A673 (cell line): Measurements from ENCODE around the gene MAPK8IP3. TPM values are rescaled to one million over a fixed set of nuclear protein-coding genes. Genes with fewer than 3 reads are reported as not detected.

ENCODE experiments used
- BruUV-seq: library from RNA; stranded (reverse); fragments of 400-500 nt; replicated peaks from 2 replicates; lab custom pipeline; 2021; lab: Mats Ljungman, UMichigan
- CTCF ChIA-PET: fragments of 300-600 bp; sonication (Branson Sonifier 250); formaldehyde crosslinking; loops from one replicate; lab custom pipeline; 2022; ENCODE audit warnings: antibody characterized with exemption; lab: Charles Lee
- POLR2A ChIA-PET: fragments of 300-600 bp; sonication (Branson Sonifier 250); formaldehyde crosslinking; loops from one replicate; lab custom pipeline; 2022; ENCODE audit warnings: antibody characterized with exemption; ENCODE audit not compliant: low non-redundant PET; lab: Charles Lee
- DNase-seq: peaks from one replicate; pipeline ENCODE4 v3.0.0-alpha.2; 2015; ENCODE audit warnings: low spot score
- H3K27ac ChIP-seq: fragments of 200-600 bp; sonication (generic); 2 replicates; pipeline ENCODE4 v1.5.1; 2016; ENCODE audit warnings: mixed run types, low read depth, mild to moderate bottlenecking, mixed read lengths, antibody characterized with exemption, low read length; ENCODE audit not compliant: poor library complexity, severe bottlenecking
- H3K27me3 ChIP-seq: fragments of 200-600 bp; sonication (generic); replicated peaks from 2 replicates; pipeline ENCODE4 v1.6.1; 2017; ENCODE audit warnings: mixed run types, low read depth, mild to moderate bottlenecking, mixed read lengths, antibody characterized with exemption, low read length; ENCODE audit not compliant: insufficient read depth, poor library complexity
- H3K36me3 ChIP-seq: fragments of 200-600 bp; sonication (generic); 2 replicates; pipeline ENCODE4 v1.6.1; 2016; ENCODE audit warnings: mixed run types, mild to moderate bottlenecking, mixed read lengths, antibody characterized with exemption, low read length; ENCODE audit not compliant: insufficient read depth, poor library complexity, severe bottlenecking
- H3K4me1 ChIP-seq: fragments of 200-600 bp; sonication (generic); 2 replicates; pipeline ENCODE4 v1.6.1; 2017; ENCODE audit warnings: mixed run types, mild to moderate bottlenecking, mixed read lengths, antibody characterized with exemption, low read length; ENCODE audit not compliant: insufficient read depth, poor library complexity, severe bottlenecking
- H3K4me3 ChIP-seq: fragments of 200-600 bp; sonication (generic); 2 replicates; pipeline ENCODE4 v1.5.1; 2016; ENCODE audit warnings: low read depth, mixed run types, mild to moderate bottlenecking, mixed read lengths, low read length; ENCODE audit not compliant: poor library complexity, severe bottlenecking
- H3K9me3 ChIP-seq: fragments of 200-600 bp; sonication (generic); 2 replicates; pipeline ENCODE4 v1.6.1; 2016; ENCODE audit warnings: mixed run types, low read depth, mild to moderate bottlenecking, mixed read lengths, antibody characterized with exemption, low read length; ENCODE audit not compliant: poor library complexity, severe bottlenecking
- CTCF ChIP-seq: fragments of 300-800, 200-600 bp; sonication (generic); conservative IDR thresholded peaks from 2 replicates; pipeline ENCODE4 v1.5.1; 2017; ENCODE audit warnings: low read depth, mild to moderate bottlenecking, antibody characterized with exemption, low read length, moderate library complexity, mixed read lengths
- EZH2 ChIP-seq: fragments of 200-600 bp; sonication (generic); IDR thresholded peaks from 2 replicates; pipeline ENCODE4 v1.6.1; 2017; ENCODE audit warnings: borderline replicate concordance, low read depth, mild to moderate bottlenecking, mixed read lengths, antibody characterized with exemption, low read length; ENCODE audit not compliant: poor library complexity, severe bottlenecking
- intact Hi-C: fragments of 100-400 bp; cut with micrococcal nuclease; formaldehyde crosslinking; loops from one replicate; pipeline ENCODE4 v1.10.0; 2022; ENCODE audit not compliant: unreplicated experiment
- total RNA-seq: library from RNA; stranded (reverse); gene quantifications from 2 replicates; pipeline ENCODE4 v1.2.3, GENCODE V29; 2021

MAPK8IP3 gene
- total RNA-seq, 1 experiment from 2014 or later, result 69.2 TPM

DNA sequence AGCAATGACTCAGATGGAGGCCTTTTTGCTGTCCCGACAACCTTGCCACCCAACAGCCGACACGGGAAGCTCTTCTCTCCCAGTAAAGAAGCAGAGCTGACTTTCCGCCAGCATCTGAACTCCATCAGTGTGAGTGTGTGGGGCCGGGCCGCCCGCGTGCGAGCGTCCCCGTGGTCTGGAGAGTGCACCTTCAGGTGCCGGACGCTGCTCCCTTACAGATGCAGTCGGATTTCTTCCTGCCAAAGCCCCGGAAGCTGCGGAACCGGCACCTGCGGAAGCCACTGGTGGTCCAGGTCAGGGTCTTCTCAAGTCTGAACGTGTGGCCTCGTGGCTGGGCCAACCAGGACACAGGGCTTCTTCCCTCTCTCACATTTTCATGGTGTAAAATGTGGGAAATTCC lies 43.5 kb upstream of the MAPK8IP3 start:
- Histone ChIP-seq H3K9me3 (no peaks in the 10 kb centered on the region), H3K4me3 (no peak overlapping the region), H3K4me1 (no peaks in the 10 kb centered on the region), H3K27ac (no peak overlapping the region), H3K36me3 (peaks cover 57% of the 10 kb centered on the region), H3K27me3 (no peaks in the 10 kb centered on the region)
- intact Hi-C loops, result no loop called here
- BruUV-seq, result no TSS peak
- ChIA-PET CTCF (no interaction called here), POLR2A (no interaction called here)
- DNase-seq, result no peak
- TF ChIP-seq CTCF, result no peak
- TF ChIP-seq EZH2, result no peak

DNA sequence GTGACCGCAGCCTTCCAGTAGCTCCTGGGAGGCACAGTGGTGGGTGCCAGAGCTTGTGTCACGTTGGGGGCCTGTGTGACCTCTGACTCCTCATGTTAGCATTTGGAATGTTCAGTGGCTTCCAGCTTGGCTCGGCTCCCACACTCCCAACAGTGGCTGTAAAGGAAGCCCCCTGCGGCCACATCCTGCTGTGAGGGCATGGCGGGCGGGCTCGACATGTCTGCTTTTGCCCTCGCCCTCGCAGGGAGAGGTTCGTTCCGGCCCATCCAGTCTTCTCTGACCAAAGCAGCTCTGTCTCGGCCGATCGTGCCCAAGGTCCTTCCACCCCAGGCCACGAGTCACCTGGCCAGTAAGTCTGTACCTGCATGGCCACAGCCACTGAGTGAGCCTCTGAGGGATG lies 40.2 kb upstream of the MAPK8IP3 start:
- intact Hi-C loops, result no loop called here
- BruUV-seq, result no TSS peak
- no peak overlapping the region for H3K4me3 ChIP-seq
- CTCF ChIA-PET, result no interaction called here
- no peaks in the 10 kb centered on the region for H3K4me1 ChIP-seq
- POLR2A ChIA-PET, result no interaction called here
- H3K9me3 ChIP-seq, result no peaks in the 10 kb centered on the region
- no peak for TF ChIP-seq EZH2
- no peak for TF ChIP-seq CTCF
- H3K27me3 ChIP-seq, result no peaks in the 10 kb centered on the region
- no peak overlapping the region for H3K27ac ChIP-seq
- DNase-seq, result no peak
- peaks cover 68% of the 10 kb centered on the region for H3K36me3 ChIP-seq

GRCh38 chr16:1666316-1666715 lies 39.7 kb upstream of the MAPK8IP3 start:
- TF ChIP-seq EZH2 (no peak), CTCF (no peak)
- POLR2A ChIA-PET, result no interaction called here
- Histone ChIP-seq H3K4me1 (no peaks in the 10 kb centered on the region), H3K4me3 (no peak overlapping the region), H3K9me3 (no peaks in the 10 kb centered on the region), H3K36me3 (peaks cover 73% of the 10 kb centered on the region), H3K27me3 (no peaks in the 10 kb centered on the region), H3K27ac (no peak overlapping the region)
- intact Hi-C loops, result no loop called here
- BruUV-seq, result no TSS peak
- CTCF ChIA-PET, result no interaction called here
- no peak for DNase-seq
